ENCODE measurements around the gene SLC25A21.

Gene SLC25A21

GRCh38 chr14:36719823-36720222, 452.6 kb downstream of the SLC25A21 start:
- no peak overlapping the region for H3K4me3 ChIP-seq (replicated peaks; ENCODE audit: low read depth, low read length)
- no peak for DNase-seq (ENCODE audit: extremely low read depth, low read depth)
- no peak for TF ChIP-seq CTCF (IDR thresholded peaks at IDR 0.05; ENCODE audit: low read depth, low read length, missing control alignments)

GRCh38 chr14:36718216-36718615, 454.2 kb downstream of the SLC25A21 start:
- no peak overlapping the region for H3K4me3 ChIP-seq (replicated peaks; ENCODE audit: low read depth, low read length)
- TF ChIP-seq CTCF (IDR thresholded peaks at IDR 0.05; ENCODE audit: low read depth, low read length, missing control alignments), result no peak
- no peak for DNase-seq (ENCODE audit: extremely low read depth, low read depth)

- H3K4me3 ChIP-seq (replicated peaks; ENCODE audit: low read depth, low read length), result no peak overlapping the region
- DNase-seq (ENCODE audit: extremely low read depth, low read depth), result no peak
- no peak for TF ChIP-seq CTCF (IDR thresholded peaks at IDR 0.05; ENCODE audit: low read depth, low read length, missing control alignments)
Measured at GRCh38 chr14:36717363-36717762, 455.0 kb downstream of the SLC25A21 start.

- H3K4me3 ChIP-seq (replicated peaks; ENCODE audit: low read depth, low read length), result no peak overlapping the region
- DNase-seq (ENCODE audit: extremely low read depth, low read depth), result no peak
- no peak for TF ChIP-seq CTCF (IDR thresholded peaks at IDR 0.05; ENCODE audit: low read depth, low read length, missing control alignments)
Measured at GRCh38 chr14:36716614-36717184, 455.7 kb downstream of the SLC25A21 start.

- TF ChIP-seq CTCF (IDR thresholded peaks at IDR 0.05; ENCODE audit: low read depth, low read length, missing control alignments), result no peak
- no peak overlapping the region for H3K4me3 ChIP-seq (replicated peaks; ENCODE audit: low read depth, low read length)
- no peak for DNase-seq (ENCODE audit: extremely low read depth, low read depth)
Measured at GRCh38 chr14:36713960-36714703, 458.3 kb downstream of the SLC25A21 start.

GRCh38 chr14:36707570-36707969, 464.8 kb downstream of the SLC25A21 start:
- TF ChIP-seq CTCF (IDR thresholded peaks at IDR 0.05; ENCODE audit: low read depth, low read length, missing control alignments), result no peak

More at GRCh38 chr14:36707570-36707969, 464.8 kb downstream of the SLC25A21 start:
- DNase-seq (ENCODE audit: extremely low read depth, low read depth), result no peak
- no peak overlapping the region for H3K4me3 ChIP-seq (replicated peaks; ENCODE audit: low read depth, low read length)

Data from HFF-Myc (cell line).